ENCODE measurements around the gene PLCD3. TPM values are rescaled to one million over a fixed set of nuclear protein-coding genes. Genes with fewer than 3 reads are reported as not detected.

PLCD3 gene
- total RNA-seq, 2 experiments from 2014 or later: 1.4 to 4.6 TPM

DNA sequence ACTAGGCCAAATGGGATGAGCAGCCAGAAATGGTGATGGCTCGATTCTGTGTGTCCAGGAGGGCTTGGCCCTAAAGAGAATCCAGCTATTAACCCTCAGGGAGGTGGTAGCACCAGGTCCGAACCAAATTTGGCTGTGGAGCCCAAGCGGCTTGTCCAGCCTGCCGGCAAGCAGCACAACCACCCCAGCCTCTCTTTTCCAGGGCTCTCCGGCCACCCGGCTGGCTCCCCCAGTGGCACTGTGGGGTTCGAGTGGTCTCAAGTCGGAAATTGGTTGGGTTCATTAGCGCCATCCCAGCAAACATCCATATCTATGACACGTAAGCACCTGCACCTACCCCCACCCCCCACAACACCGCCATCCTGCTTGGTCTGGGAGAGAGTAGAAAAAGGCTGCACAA, 35.4 kb downstream of the PLCD3 start:
- ChIA-PET CTCF (ENCODE audit: unreplicated experiment) (no interaction called here), POLR2A (no interaction called here)
- Histone ChIP-seq H3K27ac (ENCODE audit: low read depth, low read length, poor library complexity, severe bottlenecking) (no peak overlapping the region), H3K79me2 (ENCODE audit: insufficient read depth, low read depth, low read length) (no peaks in the 10 kb centered on the region), H2AFZ (ENCODE audit: low read length) (no peak overlapping the region), H3K36me3 (ENCODE audit: insufficient read depth, low read length) (peaks cover 94% of the 10 kb centered on the region), H4K20me1 (ENCODE audit: insufficient read depth, low read length) (no peaks in the 10 kb centered on the region), H3K9me2 (ENCODE audit: insufficient read depth, low read length) (no peaks in the 10 kb centered on the region), H3K9me3 (ENCODE audit: low read length) (no peaks in the 10 kb centered on the region), H3K4me1 (ENCODE audit: insufficient read depth, low read length, poor library complexity, severe bottlenecking) (no peaks in the 10 kb centered on the region), H3K4me2 (ENCODE audit: low read length) (no peak overlapping the region), H3K4me3 (ENCODE audit: low read depth, low read length, poor library complexity, severe bottlenecking) (no peak overlapping the region)
- no peak for DNase-seq (ENCODE audit: low spot score)
- TF ChIP-seq EZH2phosphoT487 (IDR thresholded peaks at IDR 0.05; ENCODE audit: borderline replicate concordance, low read depth, low read length): no peak
- TF ChIP-seq, protein P1, sequence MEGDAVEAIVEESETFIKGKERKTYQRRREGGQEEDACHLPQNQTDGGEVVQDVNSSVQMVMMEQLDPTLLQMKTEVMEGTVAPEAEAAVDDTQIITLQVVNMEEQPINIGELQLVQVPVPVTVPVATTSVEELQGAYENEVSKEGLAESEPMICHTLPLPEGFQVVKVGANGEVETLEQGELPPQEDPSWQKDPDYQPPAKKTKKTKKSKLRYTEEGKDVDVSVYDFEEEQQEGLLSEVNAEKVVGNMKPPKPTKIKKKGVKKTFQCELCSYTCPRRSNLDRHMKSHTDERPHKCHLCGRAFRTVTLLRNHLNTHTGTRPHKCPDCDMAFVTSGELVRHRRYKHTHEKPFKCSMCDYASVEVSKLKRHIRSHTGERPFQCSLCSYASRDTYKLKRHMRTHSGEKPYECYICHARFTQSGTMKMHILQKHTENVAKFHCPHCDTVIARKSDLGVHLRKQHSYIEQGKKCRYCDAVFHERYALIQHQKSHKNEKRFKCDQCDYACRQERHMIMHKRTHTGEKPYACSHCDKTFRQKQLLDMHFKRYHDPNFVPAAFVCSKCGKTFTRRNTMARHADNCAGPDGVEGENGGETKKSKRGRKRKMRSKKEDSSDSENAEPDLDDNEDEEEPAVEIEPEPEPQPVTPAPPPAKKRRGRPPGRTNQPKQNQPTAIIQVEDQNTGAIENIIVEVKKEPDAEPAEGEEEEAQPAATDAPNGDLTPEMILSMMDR (conservative IDR thresholded peaks at IDR 0.05; ENCODE audit: low read length): no peak
- intact Hi-C loops (cut with micrococcal nuclease; ENCODE audit: unreplicated experiment): loop anchor here (1.0 to 5.0 kb wide), 2 partner anchors 36 to 80 kb away; no protein-coding TSS in a partner anchor
- BruUV-seq (replicated peaks): no TSS peak

DNA sequence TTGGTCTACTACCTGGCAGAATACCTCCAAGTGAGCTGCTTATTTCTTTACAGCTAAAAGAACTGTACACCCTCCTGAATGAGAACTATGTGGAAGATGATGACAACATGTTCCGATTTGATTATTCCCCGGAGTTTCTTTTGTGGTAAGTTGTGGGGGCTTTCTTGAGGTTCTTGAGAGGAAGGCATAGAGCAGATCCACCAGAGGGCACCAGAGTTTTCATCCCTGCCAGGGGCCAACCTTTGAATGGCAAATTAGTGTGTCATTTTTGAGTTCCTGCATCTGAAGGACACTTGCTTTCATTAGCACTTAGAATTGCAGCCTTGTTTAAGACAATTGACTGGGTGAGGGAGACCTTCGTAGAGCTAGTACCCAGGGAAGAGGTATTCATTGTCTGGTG, 36.2 kb downstream of the PLCD3 start:
- no peaks in the 10 kb centered on the region for H3K9me2 ChIP-seq (ENCODE audit: insufficient read depth, low read length)
- H3K4me2 ChIP-seq (ENCODE audit: low read length): no peak overlapping the region
- CTCF ChIA-PET (ENCODE audit: unreplicated experiment): no interaction called here
- intact Hi-C loops (cut with micrococcal nuclease; ENCODE audit: unreplicated experiment): loop anchor here (1.0 to 5.0 kb wide), 2 partner anchors 37 to 79 kb away; no protein-coding TSS in a partner anchor
- H3K27ac ChIP-seq (ENCODE audit: low read depth, low read length, poor library complexity, severe bottlenecking): no peak overlapping the region
- no peaks in the 10 kb centered on the region for H3K79me2 ChIP-seq (ENCODE audit: insufficient read depth, low read depth, low read length)
- peaks cover 94% of the 10 kb centered on the region for H3K36me3 ChIP-seq (ENCODE audit: insufficient read depth, low read length)
- H3K4me3 ChIP-seq (ENCODE audit: low read depth, low read length, poor library complexity, severe bottlenecking): no peak overlapping the region
- DNase-seq (ENCODE audit: low spot score): peak; percentile 40
- H4K20me1 ChIP-seq (ENCODE audit: insufficient read depth, low read length): no peaks in the 10 kb centered on the region
- H3K9me3 ChIP-seq (ENCODE audit: low read length): no peaks in the 10 kb centered on the region
- POLR2A ChIA-PET: interaction anchor here (0.8 kb wide), 1 partner anchor 53 kb away, joined by 3 read pairs; no protein-coding TSS in a partner anchor
- no peak overlapping the region for H2AFZ ChIP-seq (ENCODE audit: low read length)
- H3K4me1 ChIP-seq (ENCODE audit: insufficient read depth, low read length, poor library complexity, severe bottlenecking): no peaks in the 10 kb centered on the region
- BruUV-seq (replicated peaks): no TSS peak
- TF ChIP-seq, protein P1 (conservative IDR thresholded peaks at IDR 0.05; ENCODE audit: low read length): peak; percentile 83
- TF ChIP-seq EZH2phosphoT487 (IDR thresholded peaks at IDR 0.05; ENCODE audit: borderline replicate concordance, low read depth, low read length): no peak

DNA sequence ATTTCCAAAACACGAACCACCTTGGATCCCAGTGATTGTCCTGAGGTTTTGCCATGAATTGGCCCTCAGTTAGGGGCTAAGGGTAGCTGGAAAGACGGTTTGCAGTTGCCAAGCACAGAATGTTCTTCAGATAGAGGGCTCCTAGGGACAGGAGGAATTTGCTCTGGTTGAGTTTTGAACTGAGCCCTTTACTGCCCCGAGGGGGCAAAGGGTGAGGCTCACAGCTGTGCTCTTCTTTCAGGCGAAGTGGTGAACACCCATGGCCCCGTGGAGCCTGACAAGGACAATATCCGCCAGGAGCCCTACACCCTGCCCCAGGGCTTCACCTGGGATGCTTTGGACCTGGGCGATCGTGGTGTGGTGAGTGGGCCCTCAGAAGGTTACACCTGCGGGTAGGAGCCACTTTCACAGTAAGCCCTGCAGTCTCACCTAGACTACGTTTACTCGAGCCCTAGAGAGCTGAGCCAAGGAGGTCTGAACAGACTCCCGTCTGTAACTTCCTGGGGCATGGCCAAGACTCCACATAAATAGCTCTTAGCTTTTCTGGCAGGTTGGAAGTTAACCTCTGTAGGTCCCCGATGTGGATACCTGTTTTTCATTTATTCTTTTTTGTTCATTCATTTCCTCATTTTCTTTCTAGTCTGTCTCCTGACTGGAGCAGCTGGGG, 38.7 kb downstream of the PLCD3 start:
- no peak overlapping the region for H2AFZ ChIP-seq (ENCODE audit: low read length)
- no peak overlapping the region for H3K4me2 ChIP-seq (ENCODE audit: low read length)
- ChIA-PET CTCF (ENCODE audit: unreplicated experiment) (no interaction called here), POLR2A (no interaction called here)
- no peaks in the 10 kb centered on the region for H4K20me1 ChIP-seq (ENCODE audit: insufficient read depth, low read length)
- peaks cover 96% of the 10 kb centered on the region for H3K36me3 ChIP-seq (ENCODE audit: insufficient read depth, low read length)
- no peak overlapping the region for H3K4me3 ChIP-seq (ENCODE audit: low read depth, low read length, poor library complexity, severe bottlenecking)
- intact Hi-C loops (cut with micrococcal nuclease; ENCODE audit: unreplicated experiment): no loop called here
- TF ChIP-seq, protein P1 (conservative IDR thresholded peaks at IDR 0.05; ENCODE audit: low read length): no peak
- TF ChIP-seq EZH2phosphoT487 (IDR thresholded peaks at IDR 0.05; ENCODE audit: borderline replicate concordance, low read depth, low read length): no peak
- no peaks in the 10 kb centered on the region for H3K4me1 ChIP-seq (ENCODE audit: insufficient read depth, low read length, poor library complexity, severe bottlenecking)
- H3K9me3 ChIP-seq (ENCODE audit: low read length): no peaks in the 10 kb centered on the region
- H3K27ac ChIP-seq (ENCODE audit: low read depth, low read length, poor library complexity, severe bottlenecking): no peak overlapping the region
- no peaks in the 10 kb centered on the region for H3K9me2 ChIP-seq (ENCODE audit: insufficient read depth, low read length)
- no TSS peak for BruUV-seq (replicated peaks)
- no peak for DNase-seq (ENCODE audit: low spot score)
- H3K79me2 ChIP-seq (ENCODE audit: insufficient read depth, low read depth, low read length): no peaks in the 10 kb centered on the region
